A673 (cell line): ENCODE data around the gene PRKCI. TPM values are rescaled to one million over a fixed set of nuclear protein-coding genes. Genes with fewer than 3 reads are reported as not detected.
"Not testable (repeated sequence)": the region's sequence is repeated elsewhere in the genome, so short reads cannot be mapped to it uniquely, and the experiment has no call there.

ENCODE experiments used
- BruUV-seq: library from RNA; stranded (reverse); fragments of 400-500 nt; replicated peaks from 2 replicates; lab custom pipeline; 2021; lab: Mats Ljungman, UMichigan
- CTCF ChIA-PET: fragments of 300-600 bp; sonication (Branson Sonifier 250); formaldehyde crosslinking; loops from one replicate; lab custom pipeline; 2022; ENCODE audit warnings: antibody characterized with exemption; lab: Charles Lee
- POLR2A ChIA-PET: fragments of 300-600 bp; sonication (Branson Sonifier 250); formaldehyde crosslinking; loops from one replicate; lab custom pipeline; 2022; ENCODE audit warnings: antibody characterized with exemption; ENCODE audit not compliant: low non-redundant PET; lab: Charles Lee
- DNase-seq: peaks from one replicate; pipeline ENCODE4 v3.0.0-alpha.2; 2015; ENCODE audit warnings: low spot score
- H3K27ac ChIP-seq: fragments of 200-600 bp; sonication (generic); 2 replicates; pipeline ENCODE4 v1.5.1; 2016; ENCODE audit warnings: mixed run types, low read depth, mild to moderate bottlenecking, mixed read lengths, antibody characterized with exemption, low read length; ENCODE audit not compliant: poor library complexity, severe bottlenecking
- H3K27me3 ChIP-seq: fragments of 200-600 bp; sonication (generic); replicated peaks from 2 replicates; pipeline ENCODE4 v1.6.1; 2017; ENCODE audit warnings: mixed run types, low read depth, mild to moderate bottlenecking, mixed read lengths, antibody characterized with exemption, low read length; ENCODE audit not compliant: insufficient read depth, poor library complexity
- H3K36me3 ChIP-seq: fragments of 200-600 bp; sonication (generic); 2 replicates; pipeline ENCODE4 v1.6.1; 2016; ENCODE audit warnings: mixed run types, mild to moderate bottlenecking, mixed read lengths, antibody characterized with exemption, low read length; ENCODE audit not compliant: insufficient read depth, poor library complexity, severe bottlenecking
- H3K4me1 ChIP-seq: fragments of 200-600 bp; sonication (generic); 2 replicates; pipeline ENCODE4 v1.6.1; 2017; ENCODE audit warnings: mixed run types, mild to moderate bottlenecking, mixed read lengths, antibody characterized with exemption, low read length; ENCODE audit not compliant: insufficient read depth, poor library complexity, severe bottlenecking
- H3K4me3 ChIP-seq: fragments of 200-600 bp; sonication (generic); 2 replicates; pipeline ENCODE4 v1.5.1; 2016; ENCODE audit warnings: low read depth, mixed run types, mild to moderate bottlenecking, mixed read lengths, low read length; ENCODE audit not compliant: poor library complexity, severe bottlenecking
- H3K9me3 ChIP-seq: fragments of 200-600 bp; sonication (generic); 2 replicates; pipeline ENCODE4 v1.6.1; 2016; ENCODE audit warnings: mixed run types, low read depth, mild to moderate bottlenecking, mixed read lengths, antibody characterized with exemption, low read length; ENCODE audit not compliant: poor library complexity, severe bottlenecking
- CTCF ChIP-seq: fragments of 300-800, 200-600 bp; sonication (generic); conservative IDR thresholded peaks from 2 replicates; pipeline ENCODE4 v1.5.1; 2017; ENCODE audit warnings: low read depth, mild to moderate bottlenecking, antibody characterized with exemption, low read length, moderate library complexity, mixed read lengths
- EZH2 ChIP-seq: fragments of 200-600 bp; sonication (generic); IDR thresholded peaks from 2 replicates; pipeline ENCODE4 v1.6.1; 2017; ENCODE audit warnings: borderline replicate concordance, low read depth, mild to moderate bottlenecking, mixed read lengths, antibody characterized with exemption, low read length; ENCODE audit not compliant: poor library complexity, severe bottlenecking
- intact Hi-C: fragments of 100-400 bp; cut with micrococcal nuclease; formaldehyde crosslinking; loops from one replicate; pipeline ENCODE4 v1.10.0; 2022; ENCODE audit not compliant: unreplicated experiment
- total RNA-seq: library from RNA; stranded (reverse); gene quantifications from 2 replicates; pipeline ENCODE4 v1.2.3, GENCODE V29; 2021

The PRKCI gene
- total RNA-seq, 1 experiment from 2014 or later: 48.2 TPM

- no peak for TF ChIP-seq EZH2
- no TSS peak for BruUV-seq
- Histone ChIP-seq H3K27ac (no peak overlapping the region), H3K27me3 (no peaks in the 10 kb centered on the region), H3K4me3 (no peak overlapping the region), H3K4me1 (no peaks in the 10 kb centered on the region), H3K9me3 (peaks cover 4% of the 10 kb centered on the region), H3K36me3 (peaks cover 15% of the 10 kb centered on the region)
- CTCF ChIA-PET: no interaction called here
- intact Hi-C loops: no loop called here
- DNase-seq: no peak
- POLR2A ChIA-PET: no interaction called here
These were observed 35.9 kb downstream of the PRKCI start for GRCh38 chr3:170258105-170258487.

GRCh38 chr3:170259907-170260306 is 37.7 kb downstream of the PRKCI start:
- no peaks in the 10 kb centered on the region for H3K4me1 ChIP-seq
- TF ChIP-seq EZH2 (no peak), CTCF (no peak)
- intact Hi-C loops: no loop called here
- peaks cover 24% of the 10 kb centered on the region for H3K36me3 ChIP-seq
- no peak for DNase-seq
- CTCF ChIA-PET: no interaction called here
- H3K9me3 ChIP-seq: peaks cover 4% of the 10 kb centered on the region
- H3K4me3 ChIP-seq: no peak overlapping the region
- no TSS peak for BruUV-seq
- POLR2A ChIA-PET: no interaction called here
- H3K27me3 ChIP-seq: no peaks in the 10 kb centered on the region
- no peak overlapping the region for H3K27ac ChIP-seq

- intact Hi-C loops: no loop called here
- BruUV-seq: no TSS peak
- DNase-seq: no peak
- H3K27ac ChIP-seq: no peak overlapping the region
- TF ChIP-seq CTCF (no peak), EZH2 (no peak)
- CTCF ChIA-PET: no interaction called here
- H3K4me1 ChIP-seq: no peaks in the 10 kb centered on the region
- no peaks in the 10 kb centered on the region for H3K9me3 ChIP-seq
- POLR2A ChIA-PET: no interaction called here
- no peaks in the 10 kb centered on the region for H3K27me3 ChIP-seq
- peaks cover 30% of the 10 kb centered on the region for H3K36me3 ChIP-seq
- H3K4me3 ChIP-seq: no peak overlapping the region
These were observed 45.6 kb downstream of the PRKCI start for GRCh38 chr3:170267793-170268192.

- H3K4me3 ChIP-seq, POLR2A ChIA-PET, H3K9me3 ChIP-seq, DNase-seq, intact Hi-C loops, H3K27me3 ChIP-seq, H3K27ac ChIP-seq, BruUV-seq, CTCF ChIA-PET, H3K4me1 ChIP-seq: not testable (repeated sequence)
- peaks cover 28% of the 10 kb centered on the region for H3K36me3 ChIP-seq
These were observed 47.5 kb downstream of the PRKCI start for GRCh38 chr3:170269673-170270254.
